CD4-positive, alpha-beta T cell (primary cell): ENCODE results near the gene CCDC85B. TPM values are rescaled to one million over a fixed set of nuclear protein-coding genes. Genes with fewer than 3 reads are reported as not detected.

Experiments used
- ATAC-seq: fragments of 200-7000 bp; cut with Tn5 transposase; one replicate; pipeline ENCODE4 v1.10.0; 2022; ENCODE audit warnings: mild to moderate bottlenecking; ENCODE audit not compliant: poor library complexity
- CTCF ChIA-PET: fragments of 350-600 bp; sonication (Branson Sonifier 250); formaldehyde crosslinking; loops from one replicate; lab custom pipeline; 2021; ENCODE audit warnings: antibody characterized with exemption, inconsistent platforms; lab: Charles Lee
- POLR2A ChIA-PET: fragments of 350-600 bp; sonication (Branson Sonifier 250); formaldehyde crosslinking; loops from one replicate; lab custom pipeline; 2021; ENCODE audit warnings: antibody characterized with exemption, inconsistent platforms; lab: Charles Lee
- DNase-seq, 14 experiments: peaks; one replicate each; pipeline ENCODE4 v3.0.0-alpha.2; 2013 to 2020; ENCODE audit warnings: mixed read lengths in 2 of 14
- H3K27ac ChIP-seq, 2 donors: one replicate each; pipeline versions ENCODE4 v1.5.1 to v1.7.0; 2013; ENCODE audit warnings: low read length in 2 of 2, low read depth in 1 of 2, mild to moderate bottlenecking in 1 of 2
- H3K27me3 ChIP-seq, 2 experiments: 1 replicate in 1 of 2; 2 replicates in 1 of 2; pipeline versions ENCODE4 v1.6.1 to v1.7.0; 2013; ENCODE audit warnings: low read length in 2 of 2, control low read depth in 1 of 2, mild to moderate bottlenecking in 1 of 2, moderate library complexity in 1 of 2; ENCODE audit not compliant: insufficient read depth in 2 of 2, control insufficient read depth in 1 of 2
- H3K36me3 ChIP-seq: one replicate; pipeline ENCODE4 v1.6.1; 2013; ENCODE audit warnings: low read length, control low read depth; ENCODE audit not compliant: insufficient read depth
- H3K4me1 ChIP-seq: one replicate; pipeline ENCODE4 v1.6.1; 2013; ENCODE audit warnings: low read length, control low read depth; ENCODE audit not compliant: insufficient read depth
- H3K4me3 ChIP-seq: one replicate; pipeline ENCODE4 v1.5.1; 2013; ENCODE audit warnings: mild to moderate bottlenecking, low read length, moderate library complexity
- H3K9me3 ChIP-seq, 2 experiments: 1 replicate in 1 of 2; 2 replicates in 1 of 2; pipeline versions ENCODE4 v1.6.1 to v1.7.0; 2013; ENCODE audit warnings: low read length in 2 of 2, mild to moderate bottlenecking in 2 of 2, control low read depth in 1 of 2, moderate library complexity in 1 of 2; ENCODE audit not compliant: control insufficient read depth in 1 of 2, insufficient read depth in 1 of 2
- H3K27ac Mint-ChIP-seq: one replicate; pipeline ENCODE4 v1.8.0; 2020; ENCODE audit warnings: mixed read lengths
- H3K27me3 Mint-ChIP-seq: one replicate; pipeline ENCODE4 v1.8.0; 2021; ENCODE audit warnings: mixed read lengths
- H3K36me3 Mint-ChIP-seq: one replicate; pipeline ENCODE4 v1.8.0; 2021; ENCODE audit warnings: low read depth, mixed read lengths
- H3K4me1 Mint-ChIP-seq: one replicate; pipeline ENCODE4 v1.8.0; 2021; ENCODE audit warnings: low read depth, mixed read lengths
- H3K4me3 Mint-ChIP-seq: one replicate; pipeline ENCODE4 v1.8.0; 2020; ENCODE audit warnings: mild to moderate bottlenecking, mixed read lengths
- H3K9me3 Mint-ChIP-seq: one replicate; pipeline ENCODE4 v1.8.0; 2020; ENCODE audit warnings: mixed read lengths
- intact Hi-C, 2 experiments: fragments of 100-400 bp; cut with DNase I in 1 of 2; cut with micrococcal nuclease in 1 of 2; formaldehyde crosslinking; loops; one replicate each; pipeline versions ENCODE4 v1.15.1 to v1.9.0; 2023 to 2025; cut with DNase I, micrococcal nuclease
- total RNA-seq, 174 experiments: library from RNA in 2 of 174; stranded (reverse) in 2 of 174; gene quantifications; one replicate each; pipeline ENCODE4 v1.2.3 and lab custom pipeline; 2021 to 2026
- TF ChIP-seq, protein P1 (sequence below): fragments of 200-600 bp; IDR thresholded peaks from one replicate; pipeline ENCODE4 v1.8.0; 2022; ENCODE audit warnings: antibody characterized with exemption, mild to moderate bottlenecking

The CCDC85B gene
- total RNA-seq, 2 experiments from 2014 or later: 23.1 to 25.8 TPM

DNA sequence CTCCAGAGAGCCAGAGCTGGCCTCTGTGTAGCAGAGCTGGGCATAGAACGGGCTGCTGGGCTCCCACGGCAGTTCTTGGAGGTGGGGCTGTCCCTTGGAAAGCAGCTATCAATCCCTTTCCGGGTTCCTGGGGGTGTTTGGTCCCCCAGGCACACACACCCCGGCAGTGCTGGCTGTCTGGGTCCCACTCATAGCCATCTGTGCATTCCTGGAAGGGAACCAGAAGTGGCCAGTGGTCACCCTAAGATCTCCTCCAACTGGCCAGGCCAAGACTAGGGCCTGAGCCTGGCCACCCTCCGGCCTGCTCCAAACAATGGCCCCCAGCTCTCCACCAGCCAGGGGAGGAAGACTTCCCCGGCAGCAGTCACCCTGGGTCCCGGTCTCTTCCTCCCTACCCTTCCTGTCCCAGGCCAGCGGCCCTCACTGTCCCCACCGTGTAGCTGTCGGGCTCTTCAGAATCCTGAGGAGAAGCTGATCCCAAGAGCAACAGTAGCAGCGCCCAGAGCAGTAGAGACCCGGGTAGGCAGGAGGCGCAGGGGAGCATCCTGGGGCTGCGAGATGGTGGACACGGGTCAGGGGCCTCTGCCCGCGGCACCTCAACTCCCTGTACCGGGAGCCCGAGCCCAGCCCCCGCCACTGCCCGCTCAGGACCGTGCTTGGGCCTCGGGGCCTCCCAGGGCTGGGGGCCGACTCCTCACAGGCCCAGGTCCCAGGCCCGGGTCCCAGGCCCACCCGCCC is 18.5 kb upstream of the CCDC85B start:
- Mint-ChIP-seq H3K27me3 (no peaks in the 10 kb centered on the region), H3K27ac (no peak overlapping the region), H3K36me3 (peaks cover 8% of the 10 kb centered on the region), H3K4me1 (peaks cover 16% of the 10 kb centered on the region), H3K9me3 (no peaks in the 10 kb centered on the region), H3K4me3 (peak overlapping the region; percentile 45)
- ChIA-PET POLR2A (interaction anchor here (0.7 to 7.1 kb wide), 4 partner anchors 8 to 19 kb away, joined by 3 to 137 read pairs (median 12); partner anchors contain the start of genes CCDC85B, CFL1, CTSW and FIBP), CTCF (interaction anchor here (1.0 to 1.5 kb wide), 2 partner anchors 12 to 13 kb away, joined by 5 to 7 read pairs; partner anchors contain the start of gene MUS81)
- no peak for DNase-seq
- H3K9me3 ChIP-seq: no peaks in the 10 kb centered on the region
- H3K27ac ChIP-seq: no peak overlapping the region
- TF ChIP-seq, protein P1, sequence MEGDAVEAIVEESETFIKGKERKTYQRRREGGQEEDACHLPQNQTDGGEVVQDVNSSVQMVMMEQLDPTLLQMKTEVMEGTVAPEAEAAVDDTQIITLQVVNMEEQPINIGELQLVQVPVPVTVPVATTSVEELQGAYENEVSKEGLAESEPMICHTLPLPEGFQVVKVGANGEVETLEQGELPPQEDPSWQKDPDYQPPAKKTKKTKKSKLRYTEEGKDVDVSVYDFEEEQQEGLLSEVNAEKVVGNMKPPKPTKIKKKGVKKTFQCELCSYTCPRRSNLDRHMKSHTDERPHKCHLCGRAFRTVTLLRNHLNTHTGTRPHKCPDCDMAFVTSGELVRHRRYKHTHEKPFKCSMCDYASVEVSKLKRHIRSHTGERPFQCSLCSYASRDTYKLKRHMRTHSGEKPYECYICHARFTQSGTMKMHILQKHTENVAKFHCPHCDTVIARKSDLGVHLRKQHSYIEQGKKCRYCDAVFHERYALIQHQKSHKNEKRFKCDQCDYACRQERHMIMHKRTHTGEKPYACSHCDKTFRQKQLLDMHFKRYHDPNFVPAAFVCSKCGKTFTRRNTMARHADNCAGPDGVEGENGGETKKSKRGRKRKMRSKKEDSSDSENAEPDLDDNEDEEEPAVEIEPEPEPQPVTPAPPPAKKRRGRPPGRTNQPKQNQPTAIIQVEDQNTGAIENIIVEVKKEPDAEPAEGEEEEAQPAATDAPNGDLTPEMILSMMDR: no peak
- no peak for ATAC-seq
- peaks cover 11% of the 10 kb centered on the region for H3K36me3 ChIP-seq
- no peak overlapping the region for H3K4me3 ChIP-seq
- H3K4me1 ChIP-seq: peaks cover 46% of the 10 kb centered on the region
- no peaks in the 10 kb centered on the region for H3K27me3 ChIP-seq
- intact Hi-C loops: loop anchor here in 1 of 2 experiments (2.0 kb wide), 1 partner anchor 17 kb away; the partner anchor contains the start of gene FIBP

DNA sequence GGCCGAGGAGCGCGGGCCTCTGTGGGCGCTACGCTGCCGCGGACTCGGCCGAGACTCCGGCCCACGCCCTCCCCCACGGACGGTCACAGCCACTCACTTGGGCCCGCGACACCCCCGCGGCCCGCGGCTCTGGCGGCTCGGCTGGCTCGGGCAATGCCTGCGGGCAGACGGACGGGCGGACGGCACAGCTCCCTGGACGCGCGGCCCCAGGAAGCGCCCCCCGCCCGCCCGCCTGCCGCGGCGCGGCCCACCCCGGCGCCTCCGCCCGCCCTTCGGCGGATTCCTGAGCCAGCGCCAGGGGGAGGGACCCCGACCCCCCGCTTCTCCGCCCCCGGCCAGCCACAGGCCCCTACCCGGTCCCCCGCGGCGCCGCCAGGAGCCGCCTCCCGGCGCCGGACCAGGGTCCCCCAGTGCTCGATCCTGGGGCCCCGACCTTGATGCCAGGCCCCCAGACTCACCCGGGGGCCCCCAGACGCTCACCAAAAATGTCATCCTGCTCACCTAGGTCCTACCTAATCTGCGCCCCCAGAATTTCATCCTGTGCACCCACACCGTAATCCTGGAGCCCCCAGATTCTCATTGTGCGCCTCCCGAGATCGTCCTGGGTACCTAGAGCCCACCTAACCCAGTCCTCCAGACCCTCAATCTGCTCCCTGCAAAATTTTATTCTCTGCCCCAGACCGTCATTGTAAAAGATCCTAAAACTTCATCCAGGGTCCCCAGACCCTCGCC is 17.7 kb upstream of the CCDC85B start, which contains the start of gene EFEMP2:
EFEMP2 (minus strand) TSS at position 215 of the 732 bp plus-strand sequence. CDS start 446 bp downstream, outside the sequence.
- POLR2A ChIA-PET: interaction anchor here (0.6 to 7.1 kb wide), 8 partner anchors 12 to 638 kb away, joined by 3 to 137 read pairs (median 9); partner anchors contain the start of genes BBS1, CCDC85B, CFL1 and FIBP
- intact Hi-C loops: loop anchor here (1.0 to 2.0 kb wide), 3 partner anchors 12 to 47 kb away; partner anchors contain the start of genes MUS81 (in 2 of the 2), C11orf68 (in 1 of the 2), DRAP1 (in 1 of the 2) and FIBP (in 1 of the 2)
- DNase-seq: peak in 1 of 14 experiments; percentile 34

More for the DNA sequence above, 17.7 kb upstream of the CCDC85B start, which contains the start of gene EFEMP2:
- Histone ChIP-seq H3K9me3 (no peaks in the 10 kb centered on the region), H3K27ac (peak within 1 kb of the TSS; percentile 78 to 81), H3K27me3 (no peaks in the 10 kb centered on the region), H3K36me3 (peaks cover 6% of the 10 kb centered on the region), H3K4me3 (peak within 1 kb of the TSS; percentile 60), H3K4me1 (peaks cover 49% of the 10 kb centered on the region)
- Mint-ChIP-seq H3K4me3 (peak within 1 kb of the TSS; percentile 89), H3K27me3 (no peaks in the 10 kb centered on the region), H3K4me1 (peaks cover 16% of the 10 kb centered on the region), H3K9me3 (no peaks in the 10 kb centered on the region), H3K27ac (peak within 1 kb of the TSS; percentile 83), H3K36me3 (peaks cover 3% of the 10 kb centered on the region)
- TF ChIP-seq, protein P1: no peak
- ATAC-seq: no peak
- CTCF ChIA-PET: interaction anchor here (1.0 to 2.3 kb wide), 3 partner anchors 12 to 17 kb away, joined by 5 to 18 read pairs (median 17); partner anchors contain the start of genes CCDC85B, FIBP and MUS81
